GM19238 (cell line): Measurements from ENCODE around the gene CARS1.

ENCODE experiments used
- DNase-seq: peaks from one replicate; pipeline ENCODE4 v3.0.0; 2011; ENCODE audit warnings: low spot score; ENCODE audit not compliant: insufficient read length

CARS1 gene

DNA sequence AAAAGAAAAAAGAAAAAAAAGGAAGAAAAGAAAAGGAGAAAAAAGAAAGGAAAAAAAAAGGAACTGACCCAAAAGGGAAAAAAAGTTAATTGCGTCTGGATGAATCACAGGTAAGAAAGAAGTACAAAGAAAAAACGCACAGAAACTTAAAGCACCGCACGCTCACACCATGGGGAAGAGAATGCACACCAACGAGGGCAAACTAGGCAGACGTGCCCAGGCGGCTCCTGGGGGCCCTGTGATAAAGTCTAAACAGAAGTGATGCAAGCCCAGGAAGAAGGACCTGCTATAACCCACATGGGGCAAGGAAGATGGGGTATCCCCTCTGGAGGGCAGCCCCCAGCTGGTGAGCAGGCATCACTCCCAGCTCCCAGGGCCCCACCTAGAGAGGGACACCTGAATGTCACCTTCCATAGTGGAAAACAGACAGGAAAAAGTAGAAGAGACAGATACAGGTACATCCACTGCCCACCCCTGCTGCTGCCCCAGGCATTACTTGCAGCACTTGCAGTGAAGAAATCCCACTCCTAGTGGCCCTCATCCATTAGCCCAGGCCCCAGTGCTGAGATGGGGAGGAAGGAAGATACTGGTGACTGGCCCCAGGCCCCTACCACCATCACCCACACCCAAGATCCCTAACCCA, 94.0 kb downstream of the CARS1 start:
- no peak for DNase-seq

DNA sequence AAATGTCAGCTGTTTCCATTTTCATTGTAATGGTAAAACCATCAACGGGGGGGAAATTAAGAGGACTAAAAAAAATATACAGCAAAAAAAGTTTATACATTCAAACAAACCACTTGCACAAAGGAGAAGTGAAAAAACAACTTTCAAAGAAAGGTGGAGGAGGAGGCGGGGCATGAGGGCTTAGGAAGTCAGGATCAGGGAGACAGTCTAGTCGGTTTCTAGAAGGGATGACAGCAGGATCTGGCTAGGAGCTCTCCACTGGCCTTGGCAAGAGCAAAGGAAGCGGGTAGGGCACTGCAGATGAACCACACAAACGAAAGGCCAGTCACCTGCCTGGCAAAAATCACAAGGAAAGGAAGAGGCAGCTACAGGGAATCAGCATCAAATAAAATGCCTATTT, 96.1 kb downstream of the CARS1 start:
- DNase-seq = no peak

DNA sequence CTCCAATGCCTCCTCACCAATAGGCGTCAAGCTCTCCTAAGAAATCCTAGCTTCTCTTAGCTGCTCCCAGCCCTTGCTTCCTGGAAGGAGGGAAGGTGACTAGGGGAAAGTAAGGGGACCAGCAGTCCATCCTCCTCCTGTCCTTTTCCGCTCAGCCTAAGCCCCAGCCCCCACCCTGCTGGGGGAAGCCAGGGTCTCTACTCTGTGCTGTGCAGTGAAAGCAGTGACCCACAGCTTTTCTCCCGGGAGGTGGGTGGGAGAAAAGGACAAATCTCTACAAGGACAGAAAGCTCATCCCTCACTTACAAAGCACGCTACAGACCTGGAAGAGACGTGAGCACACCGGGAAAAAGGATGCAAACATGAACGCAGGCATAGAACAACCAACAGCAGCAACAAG, 97.1 kb downstream of the CARS1 start:
- no peak for DNase-seq

- no peak for DNase-seq
These were observed 99.0 kb downstream of the CARS1 start for GRCh38 chr11:2958251-2958650.

DNA sequence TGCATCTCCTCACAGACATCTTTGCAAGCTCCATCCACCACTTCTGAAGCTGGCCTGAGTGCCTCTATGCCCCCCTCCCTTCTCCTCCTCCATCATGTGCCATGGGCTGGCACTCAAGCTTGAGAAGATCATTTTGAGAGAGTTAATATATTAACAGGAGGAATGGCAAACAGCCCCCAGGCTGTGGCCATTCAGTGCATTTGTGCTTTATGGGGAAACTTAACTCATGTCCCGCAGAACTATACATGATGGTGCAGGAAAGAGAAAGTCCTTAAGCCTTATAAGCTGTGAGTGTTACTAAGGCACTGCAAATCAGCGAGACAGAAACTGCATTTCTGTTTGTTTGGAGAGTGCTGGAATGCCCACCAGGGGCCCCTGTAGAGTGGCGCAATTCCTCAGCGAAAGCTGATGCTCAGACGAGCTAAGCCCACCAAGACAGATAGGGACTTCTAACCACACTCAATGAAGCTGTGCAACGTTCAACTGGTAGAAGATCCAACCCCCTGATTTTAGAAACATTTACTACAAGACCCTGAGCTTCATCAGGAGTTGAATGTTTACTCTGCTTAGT, 101.2 kb downstream of the CARS1 start:
- no peak for DNase-seq

DNA sequence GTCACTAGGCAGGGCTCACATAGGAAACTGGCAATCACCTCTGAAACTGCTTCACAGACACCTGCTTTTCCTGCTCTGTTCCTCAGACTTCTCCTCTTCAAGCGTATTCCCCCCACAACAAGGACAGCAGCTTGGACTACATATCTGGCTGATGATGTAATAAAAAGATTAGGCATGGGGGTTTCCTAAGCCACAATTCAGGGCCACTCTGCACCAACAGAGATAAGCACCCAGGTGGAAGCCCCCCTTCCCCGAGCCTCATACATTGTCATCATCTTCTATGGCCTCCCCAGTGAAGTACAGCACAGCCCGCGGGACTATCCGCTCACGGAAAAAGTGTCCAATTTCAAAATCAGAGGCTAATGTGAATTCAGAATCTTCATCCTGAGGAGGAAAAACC, 103.0 kb downstream of the CARS1 start:
- no peak for DNase-seq

- no peak for DNase-seq
These were observed 104.9 kb downstream of the CARS1 start for GRCh38 chr11:2952290-2952689.

DNA sequence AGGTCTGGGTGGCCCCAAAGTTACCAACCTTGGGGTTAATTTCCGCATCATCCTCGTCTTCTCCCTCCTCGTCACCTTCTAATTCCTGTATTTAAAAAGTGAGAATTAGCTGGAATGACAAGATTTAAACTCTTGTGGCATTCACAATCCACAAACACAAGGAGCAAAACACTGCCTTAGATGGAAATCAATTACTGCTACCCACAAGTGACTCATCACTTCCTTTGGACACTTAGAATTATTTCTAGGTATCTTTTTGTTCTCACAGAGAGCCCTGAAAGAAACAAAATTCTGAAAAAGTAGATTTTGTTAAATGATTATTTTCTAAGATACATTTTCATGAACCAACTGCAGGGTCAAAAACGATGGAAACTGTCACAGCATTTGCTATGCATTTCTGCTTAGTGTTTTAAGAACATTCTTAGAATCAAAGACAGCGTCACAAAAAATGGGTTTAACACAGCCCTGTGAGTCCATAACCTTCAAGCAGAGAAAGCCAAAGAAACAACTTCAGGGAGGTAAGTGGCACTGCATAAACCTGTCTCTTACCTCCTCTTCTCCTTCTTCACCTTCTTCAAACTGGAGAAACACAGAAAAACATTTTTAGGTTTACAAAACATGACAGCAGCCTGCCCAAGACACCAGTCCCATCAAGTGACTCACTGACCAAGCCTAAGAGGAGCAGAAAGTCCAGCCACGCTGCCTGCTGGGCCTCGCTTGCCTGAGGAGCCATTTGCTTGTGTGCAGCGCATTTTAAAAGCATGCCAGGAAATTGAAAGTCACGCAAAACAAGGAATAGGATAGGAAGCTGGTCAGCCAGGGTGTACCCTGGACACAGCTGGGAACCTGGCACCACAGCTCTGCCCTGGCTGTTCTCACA, 105.8 kb downstream of the CARS1 start:
- no peak for DNase-seq
